GM23338 (cell line): ENCODE results near the gene BMPER. TPM values are rescaled to one million over a fixed set of nuclear protein-coding genes. Genes with fewer than 3 reads are reported as not detected.

Experiments
- ATAC-seq: fragments of 200-7000 bp; cut with Tn5 transposase; 3 replicates; pipeline ENCODE4 v1.9.1; 2020
- DNase-seq: peaks from one replicate; pipeline ENCODE4 v3.0.0-alpha.2; 2015; ENCODE audit warnings: low spot score
- H2AFZ ChIP-seq: fragments of 200-600 bp; sonication (generic); 2 replicates; pipeline ENCODE4 v1.8.0; 2016; ENCODE audit warnings: antibody characterized with exemption, mild to moderate bottlenecking, moderate library complexity
- H3F3A ChIP-seq: fragments of 200-600 bp; sonication (generic); replicated peaks from 2 replicates; pipeline ENCODE4 v1.8.0; 2017; ENCODE audit warnings: antibody characterized with exemption, mixed run types, low read depth
- H3K27ac ChIP-seq: fragments of 200-600 bp; sonication (generic); 2 replicates; pipeline ENCODE4 v1.6.1; 2016; ENCODE audit warnings: low read depth
- H3K27me3 ChIP-seq: fragments of 200-600 bp; sonication (generic); 2 replicates; pipeline ENCODE4 v1.8.0; 2016; ENCODE audit warnings: mild to moderate bottlenecking, mixed run types, moderate library complexity; ENCODE audit not compliant: insufficient read depth
- H3K36me3 ChIP-seq: fragments of 200-600 bp; sonication (generic); 2 replicates; pipeline ENCODE4 v1.8.0; 2016; ENCODE audit warnings: mild to moderate bottlenecking; ENCODE audit not compliant: insufficient read depth
- H3K4me1 ChIP-seq: fragments of 200-600 bp; sonication (generic); 2 replicates; pipeline ENCODE4 v1.8.0; 2016; ENCODE audit warnings: mild to moderate bottlenecking, moderate library complexity; ENCODE audit not compliant: insufficient read depth
- H3K4me2 ChIP-seq: fragments of 200-600 bp; sonication (generic); 2 replicates; pipeline ENCODE4 v1.7.1; 2017; ENCODE audit warnings: mixed run types
- H3K4me3 ChIP-seq: fragments of 200-600 bp; sonication (generic); 2 replicates; pipeline ENCODE4 v1.6.1; 2016; ENCODE audit warnings: mixed run types
- H3K79me2 ChIP-seq: fragments of 200-600 bp; sonication (generic); replicated peaks from 2 replicates; pipeline ENCODE4 v1.8.0; 2017; ENCODE audit warnings: mild to moderate bottlenecking; ENCODE audit not compliant: insufficient read depth
- H3K9me2 ChIP-seq: fragments of 200-600 bp; sonication (generic); 2 replicates; pipeline ENCODE4 v1.8.0; 2017; ENCODE audit not compliant: insufficient read depth
- H4K20me1 ChIP-seq: fragments of 200-600 bp; sonication (generic); replicated peaks from 2 replicates; pipeline ENCODE4 v1.8.0; 2017; ENCODE audit warnings: mild to moderate bottlenecking; ENCODE audit not compliant: insufficient read depth
- H3K27ac Mint-ChIP-seq: 2 replicates; pipeline ENCODE4 v1.8.0; 2020; ENCODE audit warnings: inconsistent platforms, mild to moderate bottlenecking, moderate library complexity, mixed read lengths
- H3K27me3 Mint-ChIP-seq: 3 replicates; pipeline ENCODE4 v1.8.0; 2022; ENCODE audit warnings: low read depth, mild to moderate bottlenecking, moderate library complexity, mixed read lengths, inconsistent platforms; ENCODE audit not compliant: insufficient read depth, poor library complexity
- H3K36me3 Mint-ChIP-seq: 3 replicates; pipeline ENCODE4 v1.8.0; 2021; ENCODE audit warnings: low read depth, mild to moderate bottlenecking, inconsistent platforms, moderate library complexity, mixed read lengths
- H3K4me1 Mint-ChIP-seq: 3 replicates; pipeline ENCODE4 v1.8.0; 2020; ENCODE audit warnings: mild to moderate bottlenecking, inconsistent platforms, mixed read lengths
- H3K4me3 Mint-ChIP-seq: 3 replicates; pipeline ENCODE4 v1.8.0; 2021; ENCODE audit warnings: moderate library complexity, mild to moderate bottlenecking, inconsistent platforms, mixed read lengths
- H3K9me3 Mint-ChIP-seq: 3 replicates; pipeline ENCODE4 v1.8.0; 2020; ENCODE audit warnings: moderate library complexity, mild to moderate bottlenecking, inconsistent platforms, mixed read lengths
- CREB1 ChIP-seq: fragments of 250-450 bp; sonication (Bioruptor Pico); IDR thresholded peaks from 2 replicates; pipeline ENCODE4 v1.5.0; 2020; ENCODE audit warnings: low read depth, mild to moderate bottlenecking, moderate library complexity
- CTCF ChIP-seq, 2 experiments: fragments of 200-600 bp in 1 of 2; sonication (generic) in 1 of 2; conservative IDR thresholded peaks; 2 replicates each; pipeline versions ENCODE4 v1.5.1 to v1.6.1; 2016 to 2017; ENCODE audit warnings: antibody characterized with exemption in 2 of 2, low read depth in 2 of 2, mild to moderate bottlenecking in 2 of 2, moderate library complexity in 1 of 2
- EZH2 ChIP-seq: fragments of 200-600 bp; sonication (generic); IDR thresholded peaks from one replicate; pipeline ENCODE4 v1.8.0; 2017; ENCODE audit warnings: antibody characterized with exemption, mild to moderate bottlenecking, low read depth; ENCODE audit not compliant: unreplicated experiment
- EZH2phosphoT487 ChIP-seq: fragments of 200-600 bp; sonication (generic); IDR thresholded peaks from one replicate; pipeline ENCODE4 v1.8.1; 2018; ENCODE audit warnings: antibody characterized with exemption; ENCODE audit not compliant: unreplicated experiment
- JUNB ChIP-seq: IDR thresholded peaks from one replicate; pipeline ENCODE4 v1.6.1; 2016; ENCODE audit warnings: antibody characterized with exemption; ENCODE audit not compliant: unreplicated experiment
- NANOG ChIP-seq: IDR thresholded peaks from 2 replicates; pipeline ENCODE4 v1.6.1; 2016; ENCODE audit warnings: antibody characterized with exemption, borderline replicate concordance
- POLR2AphosphoS5 ChIP-seq: IDR thresholded peaks from 2 replicates; pipeline ENCODE4 v1.6.1; 2016; ENCODE audit warnings: antibody characterized with exemption, low read depth
- STAT1 ChIP-seq: IDR thresholded peaks from one replicate; pipeline ENCODE4 v1.6.1; 2016; ENCODE audit warnings: antibody characterized with exemption; ENCODE audit not compliant: unreplicated experiment
- ZNF114 ChIP-seq: fragments of 250-450 bp; sonication (Bioruptor Pico); IDR thresholded peaks from 2 replicates; pipeline ENCODE4 v1.5.0; 2020; ENCODE audit warnings: mild to moderate bottlenecking, moderate library complexity
- ZNF331 ChIP-seq: fragments of 250-450 bp; sonication (Bioruptor Pico); IDR thresholded peaks from 2 replicates; pipeline ENCODE4 v1.5.0; 2020; ENCODE audit warnings: low read depth, mild to moderate bottlenecking, moderate library complexity
- polyA plus RNA-seq: library from polyadenylated mRNA; unstranded; fragments of >200 nt; fragmentation: Nextera tagmentation; extraction: Ambion mirVana; gene quantifications from 2 replicates; pipeline ENCODE4 v1.2.1, GENCODE V29; 2016
- total RNA-seq: library from RNA; depleted of rRNA; stranded (reverse); fragments of >200 nt; shearing (Covaris generic); gene quantifications from 2 replicates; pipeline ENCODE4 v1.2.3, GENCODE V29; 2014
- TF ChIP-seq, protein P1 (sequence below): IDR thresholded peaks from 2 replicates; pipeline ENCODE4 v1.6.1; 2016; ENCODE audit warnings: antibody characterized with exemption
- TF ChIP-seq, protein P2 (sequence below): IDR thresholded peaks from one replicate; pipeline ENCODE4 v1.6.1; 2018; ENCODE audit warnings: antibody characterized with exemption; ENCODE audit not compliant: unreplicated experiment

The BMPER gene
- total and polyA plus RNA-seq, 2 experiments from 2014 or later, result 0.53 to 1.4 TPM

DNA sequence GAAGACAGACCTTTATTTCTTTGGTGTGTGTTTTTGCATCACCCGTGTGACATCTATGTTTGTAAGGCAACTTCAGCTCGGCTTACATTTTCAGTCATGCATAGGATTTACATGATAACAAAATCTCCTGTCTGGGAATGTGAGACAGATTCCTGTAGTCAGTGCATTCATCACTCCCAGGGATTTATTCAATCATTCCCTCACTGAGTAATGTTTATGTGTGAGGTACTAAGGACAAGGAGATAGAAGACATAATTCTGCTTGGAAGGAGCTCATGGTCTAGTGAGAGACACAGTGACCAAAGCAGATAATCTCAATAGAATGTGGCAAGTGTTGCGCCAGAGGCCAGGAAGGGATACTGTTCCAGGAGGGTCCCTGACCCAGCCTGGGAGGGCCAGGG is 35.2 kb upstream of the BMPER start (continued):
- TF ChIP-seq CTCF (conservative IDR thresholded peaks at IDR 0.05; ENCODE audit: low read depth in 2 of 2) (no peak), ZNF114 (CRISPR knock-in tag) (no peak), NANOG (no peak), STAT1 (no peak), POLR2AphosphoS5 (no peak), CREB1 (CRISPR knock-in tag) (no peak), EZH2 (no peak), EZH2phosphoT487 (no peak), ZNF331 (no peak)
- TF ChIP-seq, protein P1, sequence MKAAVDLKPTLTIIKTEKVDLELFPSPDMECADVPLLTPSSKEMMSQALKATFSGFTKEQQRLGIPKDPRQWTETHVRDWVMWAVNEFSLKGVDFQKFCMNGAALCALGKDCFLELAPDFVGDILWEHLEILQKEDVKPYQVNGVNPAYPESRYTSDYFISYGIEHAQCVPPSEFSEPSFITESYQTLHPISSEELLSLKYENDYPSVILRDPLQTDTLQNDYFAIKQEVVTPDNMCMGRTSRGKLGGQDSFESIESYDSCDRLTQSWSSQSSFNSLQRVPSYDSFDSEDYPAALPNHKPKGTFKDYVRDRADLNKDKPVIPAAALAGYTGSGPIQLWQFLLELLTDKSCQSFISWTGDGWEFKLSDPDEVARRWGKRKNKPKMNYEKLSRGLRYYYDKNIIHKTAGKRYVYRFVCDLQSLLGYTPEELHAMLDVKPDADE, result no peak
- TF ChIP-seq, protein P2, sequence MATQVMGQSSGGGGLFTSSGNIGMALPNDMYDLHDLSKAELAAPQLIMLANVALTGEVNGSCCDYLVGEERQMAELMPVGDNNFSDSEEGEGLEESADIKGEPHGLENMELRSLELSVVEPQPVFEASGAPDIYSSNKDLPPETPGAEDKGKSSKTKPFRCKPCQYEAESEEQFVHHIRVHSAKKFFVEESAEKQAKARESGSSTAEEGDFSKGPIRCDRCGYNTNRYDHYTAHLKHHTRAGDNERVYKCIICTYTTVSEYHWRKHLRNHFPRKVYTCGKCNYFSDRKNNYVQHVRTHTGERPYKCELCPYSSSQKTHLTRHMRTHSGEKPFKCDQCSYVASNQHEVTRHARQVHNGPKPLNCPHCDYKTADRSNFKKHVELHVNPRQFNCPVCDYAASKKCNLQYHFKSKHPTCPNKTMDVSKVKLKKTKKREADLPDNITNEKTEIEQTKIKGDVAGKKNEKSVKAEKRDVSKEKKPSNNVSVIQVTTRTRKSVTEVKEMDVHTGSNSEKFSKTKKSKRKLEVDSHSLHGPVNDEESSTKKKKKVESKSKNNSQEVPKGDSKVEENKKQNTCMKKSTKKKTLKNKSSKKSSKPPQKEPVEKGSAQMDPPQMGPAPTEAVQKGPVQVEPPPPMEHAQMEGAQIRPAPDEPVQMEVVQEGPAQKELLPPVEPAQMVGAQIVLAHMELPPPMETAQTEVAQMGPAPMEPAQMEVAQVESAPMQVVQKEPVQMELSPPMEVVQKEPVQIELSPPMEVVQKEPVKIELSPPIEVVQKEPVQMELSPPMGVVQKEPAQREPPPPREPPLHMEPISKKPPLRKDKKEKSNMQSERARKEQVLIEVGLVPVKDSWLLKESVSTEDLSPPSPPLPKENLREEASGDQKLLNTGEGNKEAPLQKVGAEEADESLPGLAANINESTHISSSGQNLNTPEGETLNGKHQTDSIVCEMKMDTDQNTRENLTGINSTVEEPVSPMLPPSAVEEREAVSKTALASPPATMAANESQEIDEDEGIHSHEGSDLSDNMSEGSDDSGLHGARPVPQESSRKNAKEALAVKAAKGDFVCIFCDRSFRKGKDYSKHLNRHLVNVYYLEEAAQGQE, result no peak

DNA sequence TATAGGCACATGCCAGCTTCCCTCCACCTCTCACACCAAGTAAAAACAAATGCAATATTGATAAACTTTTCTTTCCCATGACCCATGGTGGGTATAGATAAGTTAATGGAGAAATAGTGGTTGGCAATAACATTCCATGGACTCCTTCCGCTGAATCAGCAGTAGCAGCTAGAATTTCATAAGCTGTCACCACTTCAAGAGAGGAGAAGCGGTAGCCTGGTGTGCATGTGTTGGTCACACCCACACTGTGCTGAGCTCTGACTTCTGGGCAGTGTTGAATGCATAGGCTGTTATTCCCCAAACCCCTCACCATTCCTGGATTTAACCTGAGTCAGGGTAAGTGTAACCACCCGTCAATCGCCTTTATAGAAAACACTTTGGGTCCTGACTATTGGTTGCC is 32.5 kb upstream of the BMPER start:
- Mint-ChIP-seq H3K36me3 (no peaks in the 10 kb centered on the region; the same call in 2 of the 3 replicates), H3K27ac (no peak overlapping the region), H3K4me1 (peaks cover 23% of the 10 kb centered on the region), H3K4me3 (no peak overlapping the region), H3K9me3 (no peaks in the 10 kb centered on the region), H3K27me3 (no peaks in the 10 kb centered on the region)
- 0 out of 2 replicates have a peak overlapping the region, but pooled peaks have one; percentile 16 for H3K4me2 ChIP-seq
- ATAC-seq (no peak; the same call in 2 of the 3 replicates), DNase-seq (no peak)
- no peaks in the 10 kb centered on the region for H3K36me3 ChIP-seq
- no peaks in the 10 kb centered on the region for H4K20me1 ChIP-seq
- H3K27me3 ChIP-seq, result no peaks in the 10 kb centered on the region
- H3K4me1 ChIP-seq, result peaks cover 17% of the 10 kb centered on the region
- no peak overlapping the region for H3K4me3 ChIP-seq
- no peaks in the 10 kb centered on the region for H3K79me2 ChIP-seq
- H3K9me2 ChIP-seq, result no peaks in the 10 kb centered on the region
- H3F3A ChIP-seq, result no peaks in the 10 kb centered on the region
- no peak overlapping the region for H3K27ac ChIP-seq
- no peak overlapping the region for H2AFZ ChIP-seq
- no peak for TF ChIP-seq ZNF114 (CRISPR knock-in tag)
- TF ChIP-seq, protein P1, result no peak
- no peak for TF ChIP-seq NANOG
- no peak for TF ChIP-seq JUNB
- TF ChIP-seq CTCF (conservative IDR thresholded peaks at IDR 0.05; ENCODE audit: low read depth in 2 of 2), result no peak
- no peak for TF ChIP-seq EZH2phosphoT487
- no peak for TF ChIP-seq STAT1
